K562 (cell line): Measurements from ENCODE around the gene ATF6B. TPM values are rescaled to one million over a fixed set of nuclear protein-coding genes. Genes with fewer than 3 reads are reported as not detected.

Source experiments
- CBX8 ChIP-seq: fragments of 200-600 bp; sonication (generic); IDR thresholded peaks from 2 replicates; pipeline ENCODE4 v1.6.1; 2012; ENCODE audit warnings: borderline replicate concordance, mixed run types, low read depth, mild to moderate bottlenecking, moderate library complexity, mixed read lengths, low read length, control low read depth, inconsistent platforms; ENCODE audit not compliant: poor library complexity, severe bottlenecking; ENCODE audit errors: extremely low read depth
- CREB3L1 ChIP-seq: fragments of 450-650 bp; IDR thresholded peaks from 2 replicates; pipeline ENCODE4 v1.6.1; 2014; ENCODE audit warnings: low read depth, mild to moderate bottlenecking, moderate library complexity, borderline replicate concordance
- DDX20 ChIP-seq: fragments of 450-650 bp; IDR thresholded peaks from 2 replicates; pipeline ENCODE4 v1.6.1; 2016; ENCODE audit warnings: missing genetic modification characterization, low read depth, mild to moderate bottlenecking, missing compliant biosample characterization, moderate library complexity
- DLX4 ChIP-seq: fragments of 250-450 bp; sonication (Bioruptor Pico); IDR thresholded peaks from 2 replicates; pipeline ENCODE4 v1.6.1; 2021; ENCODE audit warnings: mild to moderate bottlenecking
- EWSR1 ChIP-seq: fragments of 450-650 bp; IDR thresholded peaks from 2 replicates; pipeline ENCODE4 v1.6.1; 2018; ENCODE audit warnings: borderline replicate concordance, mild to moderate bottlenecking, low read depth, moderate library complexity; ENCODE audit not compliant: partially characterized antibody
- GABPB1 ChIP-seq: sonication (generic); formaldehyde crosslinking; IDR thresholded peaks from 2 replicates; pipeline ENCODE4 v1.8.0; 2022; ENCODE audit warnings: mild to moderate bottlenecking, missing genetic modification reagents
- HSF4 ChIP-seq: fragments of 250-450 bp; sonication (Bioruptor Pico); IDR thresholded peaks from 2 replicates; pipeline ENCODE4 v2.1.2; 2022; ENCODE audit warnings: mild to moderate bottlenecking, moderate library complexity, borderline replicate concordance
- MCM2 ChIP-seq: fragments of 450-650 bp; IDR thresholded peaks from 2 replicates; pipeline ENCODE4 v1.6.1; 2017; ENCODE audit warnings: low read depth, mild to moderate bottlenecking
- NCOA1 ChIP-seq: fragments of 450-650 bp; IDR thresholded peaks from 2 replicates; pipeline ENCODE4 v1.6.1; 2016; ENCODE audit warnings: low read depth
- RCOR1 ChIP-seq, 2 experiments: IDR thresholded peaks; 2 replicates each; pipeline ENCODE4 v1.6.1; 2012; ENCODE audit warnings: low read depth in 2 of 2, low read length in 2 of 2, borderline replicate concordance in 1 of 2, improper control_type of control experiment in 1 of 2
- SP2 ChIP-seq: IDR thresholded peaks from 2 replicates; pipeline ENCODE4 v1.6.1; 2011; ENCODE audit warnings: mild to moderate bottlenecking, low read depth, low read length, moderate library complexity; ENCODE audit not compliant: poor library complexity, severe bottlenecking; ENCODE audit errors: extremely low read depth
- ZFP1 ChIP-seq: fragments of 450-650 bp; formaldehyde crosslinking; IDR thresholded peaks from 2 replicates; pipeline ENCODE4 v1.4.0; 2020; ENCODE audit warnings: mild to moderate bottlenecking, mixed read lengths
- ZFP91 ChIP-seq: sonication (generic); formaldehyde crosslinking; IDR thresholded peaks from 2 replicates; pipeline ENCODE4 v1.8.0; 2022; ENCODE audit warnings: mild to moderate bottlenecking, missing genetic modification reagents
- ZFX ChIP-seq: sonication (generic); formaldehyde crosslinking; IDR thresholded peaks from 2 replicates; pipeline ENCODE4 v1.8.0; 2022; ENCODE audit warnings: mild to moderate bottlenecking, missing genetic modification reagents, moderate library complexity
- ZNF12 ChIP-seq: sonication (generic); formaldehyde crosslinking; IDR thresholded peaks from 2 replicates; pipeline ENCODE4 v1.4.0; 2020; ENCODE audit warnings: mild to moderate bottlenecking, missing genetic modification reagents
- ZNF518B ChIP-seq: fragments of 250-450 bp; sonication (Bioruptor Pico); IDR thresholded peaks from 2 replicates; pipeline ENCODE4 v1.5.0; 2021; ENCODE audit warnings: mild to moderate bottlenecking, moderate library complexity
- ZNF764 ChIP-seq: fragments of 250-450 bp; sonication (Bioruptor Pico); IDR thresholded peaks from 2 replicates; pipeline ENCODE4 v1.4.0; 2020; ENCODE audit warnings: low read depth, mild to moderate bottlenecking, moderate library complexity
- ZNF785 ChIP-seq: fragments of 250-450 bp; sonication (Bioruptor Pico); IDR thresholded peaks from 2 replicates; pipeline ENCODE4 v1.4.0; 2020; ENCODE audit warnings: mild to moderate bottlenecking
- ZNF830 ChIP-seq: fragments of 250-450 bp; sonication (Bioruptor Pico); IDR thresholded peaks from 2 replicates; pipeline ENCODE4 v1.5.0; 2021; ENCODE audit warnings: mild to moderate bottlenecking
- polyA plus RNA-seq, 8 experiments: library from polyadenylated mRNA; depleted of rRNA in 4 of 8; stranded (reverse) in 5 of 8; unstranded in 3 of 8; fragments of >200 nt; fragmentation: Nextera tagmentation in 2 of 8; fragmentation: Illumina TruSeq in 1 of 8; extraction: Ambion mirVana in 2 of 8; extraction: Trizol in 1 of 8; gene quantifications; 2 replicates each; pipeline versions ENCODE4 v1.2.1 to v1.2.3, GENCODE V29; 2011 to 2014; ENCODE audit warnings: inconsistent platforms in 1 of 8, missing spikeins in 1 of 8
- total RNA-seq, 7 experiments: library from RNA; depleted of rRNA in 6 of 7; stranded (reverse); fragments of >200 nt in 6 of 7; fragmentation: Illumina TruSeq in 2 of 7; extraction: Trizol in 2 of 7; gene quantifications; 2 replicates each; pipeline versions ENCODE4 v1.2.1 to v1.2.3, GENCODE V29; 2011 to 2021; ENCODE audit warnings: low replicate concordance in 1 of 7
- TF ChIP-seq, protein P1 (sequence below): sonication (generic); formaldehyde crosslinking; IDR thresholded peaks from 2 replicates; pipeline ENCODE4 v1.9.0; 2022; ENCODE audit warnings: mild to moderate bottlenecking, missing genetic modification reagents

The ATF6B gene
- total and polyA plus RNA-seq, 9 of the 15 experiments (the other 6 are each of a cell fraction or from before 2014, with no cell fraction given), result 20.7 to 131 (median 31.7) TPM

GRCh38 chr6:32152769-32153563, 24.9 kb upstream of the ATF6B start (continued):
- TF ChIP-seq ZNF12 (no peak), RCOR1 (IDR thresholded peaks at IDR 0.05; ENCODE audit: borderline replicate concordance in 1 of 2, low read depth in 2 of 2, low read length in 2 of 2) (no peak; a peak in 1 of 4 replicates), SP2 (no peak), ZNF518B (CRISPR knock-in tag) (no peak), CREB3L1 (peak; percentile 50; the same call in 1 of the 2 replicates), CBX8 (no peak), MCM2 (no peak), GABPB1 (no peak), DLX4 (CRISPR knock-in tag) (no peak), DDX20 (no peak), ZFX (CRISPR knock-in tag) (no peak), NCOA1 (no peak), ZNF764 (CRISPR knock-in tag) (no peak), ZNF830 (CRISPR knock-in tag) (no peak), ZNF785 (CRISPR knock-in tag) (no peak), ZFP1 (CRISPR knock-in tag) (no peak), ZFP91 (no peak), HSF4 (CRISPR knock-in tag) (no peak), EWSR1 (no peak)
- TF ChIP-seq, protein P1, sequence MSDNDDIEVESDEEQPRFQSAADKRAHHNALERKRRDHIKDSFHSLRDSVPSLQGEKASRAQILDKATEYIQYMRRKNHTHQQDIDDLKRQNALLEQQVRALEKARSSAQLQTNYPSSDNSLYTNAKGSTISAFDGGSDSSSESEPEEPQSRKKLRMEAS, result no peak
